Loucy (cell line): ENCODE measurements around the gene EPHB1.

Experiments
- CTCF ChIP-seq: fragments of 200-600 bp; sonication (generic); conservative IDR thresholded peaks from 2 replicates; pipeline ENCODE4 v1.5.1; 2014; ENCODE audit warnings: mild to moderate bottlenecking, antibody characterized with exemption, low read length
- EZH2phosphoT487 ChIP-seq: fragments of 200-600 bp; IDR thresholded peaks from 2 replicates; pipeline ENCODE4 v1.6.1; 2018; ENCODE audit warnings: antibody characterized with exemption, mild to moderate bottlenecking, moderate library complexity, borderline replicate concordance

- TF ChIP-seq CTCF (no peak), EZH2phosphoT487 (no peak)
These were observed 296.9 kb downstream of the EPHB1 start for GRCh38 chr3:135091946-135092345.
